DOHH2 (cell line): Measurements from ENCODE around the gene PRPS2.

Experiments used
- H3F3A ChIP-seq: fragments of 200-600 bp; sonication (generic), shearing (Covaris generic); 2 replicates; pipeline ENCODE4 v1.6.0; 2016; ENCODE audit warnings: antibody characterized with exemption, mild to moderate bottlenecking; ENCODE audit not compliant: control insufficient read depth, insufficient read depth
- H3K27ac ChIP-seq: fragments of 200-600 bp; sonication (generic); 2 replicates; pipeline ENCODE4 v1.5.1; 2014; ENCODE audit warnings: low read depth, mild to moderate bottlenecking, low read length, moderate library complexity
- H3K27me3 ChIP-seq: fragments of 200-600 bp; sonication (generic); 2 replicates; pipeline ENCODE4 v1.6.1; 2014; ENCODE audit warnings: mild to moderate bottlenecking, low read length, mixed read lengths; ENCODE audit not compliant: control insufficient read depth
- H3K36me3 ChIP-seq: fragments of 200-600 bp; sonication (generic); 2 replicates; pipeline ENCODE4 v1.6.1; 2014; ENCODE audit warnings: mild to moderate bottlenecking, low read length, moderate library complexity, mixed read lengths; ENCODE audit not compliant: control insufficient read depth
- H3K4me1 ChIP-seq: fragments of 200-600 bp; sonication (generic); 2 replicates; pipeline ENCODE4 v1.6.1; 2014; ENCODE audit warnings: mild to moderate bottlenecking, low read length, mixed read lengths; ENCODE audit not compliant: control insufficient read depth
- H3K4me2 ChIP-seq: fragments of 200-600 bp; sonication (generic); 2 replicates; pipeline ENCODE4 v1.6.0; 2014; ENCODE audit warnings: mild to moderate bottlenecking, low read length, moderate library complexity
- H3K4me3 ChIP-seq: fragments of 200-600 bp; sonication (generic); 2 replicates; pipeline ENCODE4 v1.5.1; 2014; ENCODE audit warnings: mild to moderate bottlenecking, low read length, mixed read lengths
- H3K79me2 ChIP-seq: fragments of 200-600 bp; sonication (generic); 2 replicates; pipeline ENCODE4 v1.6.1; 2014; ENCODE audit warnings: mild to moderate bottlenecking, low read length, mixed read lengths; ENCODE audit not compliant: control insufficient read depth
- H3K9me2 ChIP-seq: fragments of 200-600 bp; sonication (generic); replicated peaks from 2 replicates; pipeline ENCODE4 v1.6.1; 2014; ENCODE audit warnings: mild to moderate bottlenecking, low read length, mixed read lengths; ENCODE audit not compliant: control insufficient read depth
- H3K9me3 ChIP-seq: fragments of 200-600 bp; sonication (generic); 2 replicates; pipeline ENCODE4 v1.6.1; 2014; ENCODE audit warnings: antibody characterized with exemption, low read length, mixed read lengths; ENCODE audit not compliant: control insufficient read depth, insufficient read depth
- H4K20me1 ChIP-seq: fragments of 200-600 bp; sonication (generic); 2 replicates; pipeline ENCODE4 v1.6.0; 2014; ENCODE audit warnings: low read depth, mild to moderate bottlenecking, antibody characterized with exemption, low read length, moderate library complexity; ENCODE audit not compliant: control insufficient read depth, insufficient read depth
- EZH2phosphoT487 ChIP-seq: fragments of 200-600 bp; sonication (generic); IDR thresholded peaks from 2 replicates; pipeline ENCODE4 v1.6.1; 2017; ENCODE audit warnings: borderline replicate concordance, mild to moderate bottlenecking, antibody characterized with exemption, low read length, moderate library complexity, mixed read lengths
- TF ChIP-seq, protein P1 (sequence below): fragments of 200-600 bp; sonication (generic); IDR thresholded peaks from one replicate; pipeline ENCODE4 v1.5.1; 2014; ENCODE audit warnings: antibody characterized with exemption, mild to moderate bottlenecking, low read depth, low read length; ENCODE audit not compliant: poor library complexity, severe bottlenecking

The PRPS2 gene

DNA sequence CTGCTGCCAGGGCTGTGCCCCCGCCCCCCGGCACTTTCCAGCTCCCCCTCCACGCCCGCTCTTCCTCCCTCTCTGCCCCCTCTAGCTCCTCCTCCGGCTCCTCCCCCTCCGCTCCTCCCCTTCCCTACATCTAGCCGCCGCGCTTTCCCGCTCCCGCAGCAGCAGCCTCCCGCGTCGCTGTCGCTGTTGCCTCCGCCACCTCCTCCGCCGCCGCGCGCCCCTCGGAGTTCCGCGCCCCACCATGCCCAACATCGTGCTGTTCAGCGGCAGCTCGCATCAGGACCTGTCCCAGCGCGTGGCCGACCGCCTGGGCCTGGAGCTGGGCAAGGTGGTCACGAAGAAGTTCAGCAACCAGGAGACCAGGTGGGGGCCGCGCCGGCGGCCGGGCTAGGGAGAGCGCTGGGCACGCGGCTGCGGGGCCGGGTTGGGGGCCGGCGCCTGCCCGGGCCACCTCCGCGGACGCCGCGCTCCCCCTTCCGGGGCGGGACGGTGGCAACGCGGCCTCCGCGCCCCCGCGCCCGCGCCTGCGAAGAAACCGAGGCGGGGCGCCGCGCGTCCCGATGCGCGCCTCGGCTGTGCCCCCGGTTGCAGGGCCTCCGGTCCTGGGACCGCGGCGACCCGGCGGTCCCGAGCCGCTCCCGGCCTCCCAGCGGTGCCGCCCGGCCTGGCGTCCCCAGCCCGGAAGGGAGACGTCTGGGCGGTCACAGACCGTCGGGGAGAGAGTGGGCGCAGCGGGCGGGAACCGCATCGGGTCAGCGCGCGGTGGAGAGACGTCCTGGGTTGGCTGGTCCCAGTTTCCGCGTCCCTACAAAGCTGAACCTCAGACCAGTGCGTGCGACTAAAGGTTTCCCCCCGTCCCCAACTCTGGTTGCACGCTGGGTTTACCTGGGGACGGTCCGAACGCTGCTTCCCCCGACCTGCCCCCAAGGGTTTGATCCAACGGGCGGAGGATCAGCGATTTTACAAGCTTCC is at the start of gene PRPS2:
TSS of gene PRPS2 (plus strand) at position 156 of the 972 bp plus-strand sequence. CDS start at position 242, 86 bp downstream.
- peaks cover 27% of the 10 kb centered on the region for H3K4me1 ChIP-seq
- peak within 1 kb of the TSS; percentile 87 for H3K4me3 ChIP-seq
- H3K9me2 ChIP-seq: no peaks in the 10 kb centered on the region
- peaks cover 10% of the 10 kb centered on the region; the same call in 1 of the 2 replicates for H4K20me1 ChIP-seq
- H3K27ac ChIP-seq: 0 out of 2 replicates have a peak within 1 kb of the TSS, but pooled peaks have one; percentile 34
- 0 out of 2 replicates have a peak, but pooled peaks cover 3% of the 10 kb centered on the region for H3K27me3 ChIP-seq
- peak within 1 kb of the TSS; percentile 78 for H3K4me2 ChIP-seq
- H3K36me3 ChIP-seq: peaks cover 27% of the 10 kb centered on the region
- TF ChIP-seq, protein P1, sequence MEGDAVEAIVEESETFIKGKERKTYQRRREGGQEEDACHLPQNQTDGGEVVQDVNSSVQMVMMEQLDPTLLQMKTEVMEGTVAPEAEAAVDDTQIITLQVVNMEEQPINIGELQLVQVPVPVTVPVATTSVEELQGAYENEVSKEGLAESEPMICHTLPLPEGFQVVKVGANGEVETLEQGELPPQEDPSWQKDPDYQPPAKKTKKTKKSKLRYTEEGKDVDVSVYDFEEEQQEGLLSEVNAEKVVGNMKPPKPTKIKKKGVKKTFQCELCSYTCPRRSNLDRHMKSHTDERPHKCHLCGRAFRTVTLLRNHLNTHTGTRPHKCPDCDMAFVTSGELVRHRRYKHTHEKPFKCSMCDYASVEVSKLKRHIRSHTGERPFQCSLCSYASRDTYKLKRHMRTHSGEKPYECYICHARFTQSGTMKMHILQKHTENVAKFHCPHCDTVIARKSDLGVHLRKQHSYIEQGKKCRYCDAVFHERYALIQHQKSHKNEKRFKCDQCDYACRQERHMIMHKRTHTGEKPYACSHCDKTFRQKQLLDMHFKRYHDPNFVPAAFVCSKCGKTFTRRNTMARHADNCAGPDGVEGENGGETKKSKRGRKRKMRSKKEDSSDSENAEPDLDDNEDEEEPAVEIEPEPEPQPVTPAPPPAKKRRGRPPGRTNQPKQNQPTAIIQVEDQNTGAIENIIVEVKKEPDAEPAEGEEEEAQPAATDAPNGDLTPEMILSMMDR: no peak
- TF ChIP-seq EZH2phosphoT487: no peak
- H3F3A ChIP-seq: no peaks in the 10 kb centered on the region
- no peaks in the 10 kb centered on the region for H3K9me3 ChIP-seq
- peaks cover 56% of the 10 kb centered on the region for H3K79me2 ChIP-seq

DNA sequence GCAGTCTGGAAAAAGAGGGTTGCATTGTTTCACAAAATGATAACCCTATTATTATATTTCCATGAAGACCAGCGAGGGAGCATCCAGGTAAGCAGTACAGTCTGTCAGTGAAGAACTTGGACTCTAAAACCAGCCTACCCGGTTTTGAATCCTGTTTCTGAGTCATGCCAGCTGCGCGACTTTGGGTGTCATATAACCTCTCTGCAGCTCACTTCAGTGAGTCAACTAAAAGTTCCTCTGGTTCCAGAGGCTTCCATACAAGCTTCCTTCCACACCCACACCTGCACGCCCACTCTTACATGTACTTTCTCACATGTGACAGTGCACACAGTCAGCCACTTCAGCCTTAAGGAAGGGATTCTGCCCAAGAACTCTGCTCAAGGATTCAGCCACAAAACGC is 49.8 kb upstream of the PRPS2 start:
- Histone ChIP-seq H3F3A (no peaks in the 10 kb centered on the region), H3K4me2 (no peak overlapping the region), H3K27me3 (no peaks in the 10 kb centered on the region), H3K79me2 (no peaks in the 10 kb centered on the region), H4K20me1 (no peaks in the 10 kb centered on the region), H3K9me3 (no peaks in the 10 kb centered on the region), H3K4me1 (no peaks in the 10 kb centered on the region), H3K27ac (no peak overlapping the region), H3K9me2 (no peaks in the 10 kb centered on the region), H3K4me3 (no peak overlapping the region), H3K36me3 (no peaks in the 10 kb centered on the region)
- TF ChIP-seq, protein P1: no peak
- TF ChIP-seq EZH2phosphoT487: no peak

DNA sequence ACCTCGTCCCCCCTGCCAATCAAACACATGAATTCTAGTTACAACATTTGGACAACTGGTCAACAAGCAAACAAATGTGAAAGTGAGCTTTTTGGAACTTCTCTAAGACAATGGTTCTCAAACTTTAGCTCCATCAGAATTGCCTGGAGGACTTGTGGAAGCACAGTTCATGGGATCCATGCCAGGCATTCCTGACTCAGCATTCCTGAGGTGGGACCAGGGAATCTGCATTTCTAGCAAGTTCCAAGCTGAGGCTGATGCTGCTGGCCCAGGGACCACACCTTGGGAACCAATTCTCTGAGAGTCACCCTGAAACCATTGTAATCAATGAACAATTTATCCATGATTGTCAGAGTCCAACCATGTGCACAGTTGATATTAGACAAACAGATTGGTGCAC is 43.8 kb upstream of the PRPS2 start:
- Histone ChIP-seq H3K4me3 (no peak overlapping the region), H3K4me1 (no peaks in the 10 kb centered on the region), H3K27me3 (no peaks in the 10 kb centered on the region), H3K36me3 (no peaks in the 10 kb centered on the region), H3F3A (no peaks in the 10 kb centered on the region), H3K9me2 (no peaks in the 10 kb centered on the region), H3K27ac (no peak overlapping the region), H3K4me2 (no peak overlapping the region), H4K20me1 (no peaks in the 10 kb centered on the region), H3K9me3 (no peaks in the 10 kb centered on the region), H3K79me2 (no peaks in the 10 kb centered on the region)
- TF ChIP-seq, protein P1: no peak
- TF ChIP-seq EZH2phosphoT487: no peak
